OCI-LY1 (cell line): Measurements from ENCODE around the gene MCHR1.

Experiments
- CTCF ChIP-seq: fragments of 200-600 bp; sonication (generic), shearing (Covaris generic); IDR thresholded peaks from 2 replicates; pipeline ENCODE4 v1.5.1; 2017; ENCODE audit warnings: mild to moderate bottlenecking, antibody characterized with exemption, low read length, moderate library complexity, mixed read lengths
- EZH2 ChIP-seq: fragments of 200-600 bp; sonication (generic), shearing (Covaris generic); IDR thresholded peaks from 2 replicates; pipeline ENCODE4 v1.8.0; 2017; ENCODE audit warnings: borderline replicate concordance, mixed run types, mild to moderate bottlenecking, antibody characterized with exemption, low read length, moderate library complexity, mixed read lengths

- TF ChIP-seq CTCF (no peak), EZH2 (no peak)
Observed at GRCh38 chr22:40636380-40637182, 42.7 kb upstream of the MCHR1 start, which contains the start of gene MRTFA.
